GM03348 (cell line): Measurements from ENCODE around the gene CD81.

Source experiments
- DNase-seq: peaks from one replicate; pipeline ENCODE4 v3.0.0; 2012; ENCODE audit warnings: low spot score

Gene CD81

GRCh38 chr11:2421226-2421994, 44.3 kb downstream of the CD81 start:
- no peak for DNase-seq

- no peak for DNase-seq
Measured at GRCh38 chr11:2421996-2422395, 44.9 kb downstream of the CD81 start.

DNA sequence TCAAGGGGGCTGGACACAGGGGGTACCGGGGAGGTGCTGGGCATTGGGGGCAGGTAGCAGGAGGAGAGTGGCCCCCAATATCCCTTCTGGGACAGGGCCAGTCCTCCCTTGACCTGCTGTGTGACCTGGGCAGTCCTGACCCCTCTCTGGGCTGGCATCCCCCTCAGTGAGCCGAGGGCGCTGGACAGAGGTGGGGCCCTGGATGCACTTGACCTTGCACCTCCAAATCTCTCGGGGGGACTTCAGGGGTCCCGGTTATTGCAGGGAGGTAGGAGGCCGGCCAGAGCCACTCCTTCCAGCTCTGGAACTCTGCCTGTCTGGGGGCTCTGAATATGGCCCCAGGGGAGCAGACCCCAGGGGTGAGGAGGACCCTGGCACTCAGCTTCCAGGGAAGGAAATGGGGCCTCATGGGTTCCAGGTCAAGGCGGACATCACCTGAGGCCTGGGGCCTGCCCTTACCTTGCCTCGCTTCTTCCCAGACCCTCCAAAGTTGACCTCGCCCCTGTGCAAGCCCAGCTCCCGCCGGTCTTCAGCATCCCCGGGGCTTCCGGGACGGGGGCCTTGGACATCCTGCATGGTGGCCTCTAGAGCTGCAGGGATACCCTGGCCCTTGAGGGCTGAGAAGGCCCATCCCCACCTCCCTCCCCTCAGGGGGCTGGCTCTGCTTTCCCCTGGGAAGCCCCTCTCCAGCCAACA, 45.5 kb downstream of the CD81 start:
- no peak for DNase-seq

DNA sequence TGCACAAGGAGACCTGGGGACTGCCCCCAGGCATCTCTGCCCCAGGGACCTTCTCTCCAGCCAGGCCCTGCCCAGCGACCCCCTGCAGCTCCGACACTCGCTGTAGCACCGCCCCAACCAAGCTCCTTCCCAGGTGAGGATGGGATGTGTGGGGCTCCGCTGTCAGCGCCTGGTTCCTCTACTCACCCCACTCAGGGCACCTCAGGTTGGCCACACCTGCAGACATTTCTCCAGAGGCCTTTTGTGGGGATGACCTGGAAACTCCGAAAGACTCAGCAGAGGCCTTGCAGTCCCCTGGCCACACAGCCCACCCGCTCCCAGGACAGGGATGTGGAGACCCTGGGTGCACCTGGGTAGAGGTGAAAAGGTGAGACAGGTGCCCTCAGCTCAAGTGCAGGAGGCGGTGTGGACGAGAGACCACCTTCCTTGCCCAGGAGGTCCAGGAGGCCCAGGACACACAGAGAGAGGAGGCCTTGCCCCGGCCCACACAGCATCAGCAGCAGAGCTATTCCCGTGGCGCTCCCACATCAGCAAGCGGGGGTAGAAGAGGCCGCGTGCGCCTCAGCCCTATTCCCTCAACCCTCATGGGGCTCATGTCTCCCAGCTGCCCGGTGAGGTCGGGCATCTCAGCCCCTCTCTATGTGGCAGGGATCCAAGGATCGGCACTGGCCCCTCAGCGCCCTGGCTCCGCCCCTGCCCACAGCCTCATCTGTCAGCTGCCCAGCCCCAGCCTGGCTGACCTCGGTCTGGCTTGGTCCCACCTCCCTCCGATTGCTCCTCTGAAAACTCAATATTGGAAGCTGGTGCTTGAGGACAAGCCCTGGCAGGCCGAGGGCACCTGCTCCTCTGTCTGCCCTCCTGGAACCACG, 46.3 kb downstream of the CD81 start:
- DNase-seq, result no peak

DNA sequence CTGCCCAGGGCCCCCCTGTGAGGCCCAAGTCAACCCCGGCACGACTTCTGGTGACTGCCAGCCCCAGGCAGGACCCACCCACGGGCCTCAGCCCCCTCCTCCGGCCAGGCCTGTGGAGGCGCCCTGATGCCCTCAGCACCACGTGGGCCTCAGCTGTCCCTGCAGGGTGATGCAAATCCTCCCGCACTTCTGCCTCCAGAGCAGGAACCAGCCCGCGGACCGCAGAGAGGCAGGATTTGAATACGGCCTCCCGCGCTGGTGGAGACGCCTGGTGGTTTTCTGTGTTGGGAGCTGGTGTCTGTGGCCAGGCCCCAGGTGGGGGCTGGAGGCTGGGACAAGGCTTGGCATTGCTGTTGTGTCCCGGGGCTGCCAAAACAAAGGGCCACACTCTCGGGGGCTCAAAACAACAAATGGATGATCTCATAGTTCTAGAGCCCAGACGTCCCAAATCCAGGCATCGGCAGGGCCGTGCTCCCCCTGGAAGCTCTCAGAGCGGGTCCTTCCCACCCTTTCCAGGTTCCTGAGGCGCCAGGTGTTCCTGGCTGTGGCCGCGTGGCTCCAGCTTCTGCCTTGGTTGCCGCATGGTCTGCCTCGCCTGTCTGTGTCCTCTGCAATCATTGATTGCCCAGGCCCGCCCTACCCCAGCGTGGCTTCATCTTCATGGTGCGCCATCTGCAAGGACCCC, 47.8 kb downstream of the CD81 start:
- DNase-seq, result no peak

DNA sequence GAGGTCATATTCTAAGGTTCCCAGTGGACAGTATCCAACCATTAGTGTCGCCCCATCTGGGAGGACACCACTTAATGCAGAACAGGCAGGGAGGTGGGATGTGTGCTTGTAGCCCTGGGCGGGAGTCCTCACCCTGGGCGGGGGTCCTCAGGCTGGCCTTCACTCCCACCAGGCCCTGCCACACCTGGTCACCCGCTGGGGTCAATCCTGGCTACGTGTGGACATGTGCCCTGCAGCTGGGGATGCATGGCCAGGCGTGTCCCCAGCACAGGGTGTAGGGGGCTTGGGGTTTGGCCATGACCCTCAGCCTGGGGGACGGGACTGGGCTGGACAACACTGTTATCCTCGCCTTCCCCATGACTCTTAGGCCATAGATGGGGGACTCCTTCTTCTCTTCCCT, 48.4 kb downstream of the CD81 start:
- no peak for DNase-seq

DNA sequence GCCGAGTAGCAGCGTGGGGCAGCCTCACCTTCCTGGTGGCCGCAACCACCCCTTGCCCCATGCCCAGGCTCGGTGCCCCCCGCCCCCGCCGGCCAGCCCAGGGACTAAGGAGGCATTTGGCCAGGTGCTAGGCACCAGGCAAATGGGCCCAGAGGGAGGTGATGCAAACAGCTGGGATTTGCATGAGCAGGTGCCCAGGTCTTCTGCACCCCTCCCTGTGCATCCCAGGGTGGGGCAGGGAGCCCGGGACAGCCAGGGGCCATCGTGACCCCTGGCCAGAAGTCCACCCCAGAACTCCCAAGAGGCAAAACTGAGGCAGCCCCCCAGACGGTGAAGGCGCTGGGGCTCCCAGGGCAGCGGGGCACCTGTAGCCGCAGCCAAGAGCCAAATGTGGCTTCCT, 49.1 kb downstream of the CD81 start:
- DNase-seq, result no peak

DNA sequence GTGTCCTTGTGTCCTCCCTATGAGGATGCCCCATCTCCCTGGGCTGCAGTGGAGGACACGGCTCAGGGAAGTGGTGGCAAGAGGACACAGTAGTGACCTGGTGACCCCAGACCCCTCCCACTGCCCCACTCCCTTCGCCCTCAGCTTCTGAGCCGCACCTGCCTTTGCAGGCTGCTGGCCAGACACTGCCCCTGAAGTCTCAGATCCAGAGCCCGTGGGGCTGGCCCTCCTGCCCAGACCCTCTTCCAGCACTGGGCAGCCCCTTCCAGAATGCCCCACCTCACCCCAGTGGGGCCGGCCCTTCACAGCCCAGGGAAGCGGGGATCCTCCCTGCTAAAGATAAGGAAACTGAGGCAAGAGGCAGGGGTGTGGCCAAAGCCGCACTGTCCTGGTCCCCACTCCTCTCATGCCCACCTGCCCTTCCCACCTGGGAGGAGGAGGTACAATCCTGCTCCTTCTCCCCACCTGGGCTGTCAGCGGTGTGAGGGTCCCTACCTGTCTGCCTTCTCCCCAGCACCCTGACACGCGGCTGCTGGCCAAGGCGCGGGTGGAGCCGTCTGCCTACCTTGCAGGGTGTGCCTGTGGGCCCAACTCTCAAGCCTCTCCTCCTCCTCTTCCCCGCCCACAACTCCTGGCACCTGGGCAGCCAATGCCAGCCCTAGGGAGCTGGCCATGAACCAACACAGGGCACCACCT, 49.9 kb downstream of the CD81 start:
- DNase-seq, result no peak

DNA sequence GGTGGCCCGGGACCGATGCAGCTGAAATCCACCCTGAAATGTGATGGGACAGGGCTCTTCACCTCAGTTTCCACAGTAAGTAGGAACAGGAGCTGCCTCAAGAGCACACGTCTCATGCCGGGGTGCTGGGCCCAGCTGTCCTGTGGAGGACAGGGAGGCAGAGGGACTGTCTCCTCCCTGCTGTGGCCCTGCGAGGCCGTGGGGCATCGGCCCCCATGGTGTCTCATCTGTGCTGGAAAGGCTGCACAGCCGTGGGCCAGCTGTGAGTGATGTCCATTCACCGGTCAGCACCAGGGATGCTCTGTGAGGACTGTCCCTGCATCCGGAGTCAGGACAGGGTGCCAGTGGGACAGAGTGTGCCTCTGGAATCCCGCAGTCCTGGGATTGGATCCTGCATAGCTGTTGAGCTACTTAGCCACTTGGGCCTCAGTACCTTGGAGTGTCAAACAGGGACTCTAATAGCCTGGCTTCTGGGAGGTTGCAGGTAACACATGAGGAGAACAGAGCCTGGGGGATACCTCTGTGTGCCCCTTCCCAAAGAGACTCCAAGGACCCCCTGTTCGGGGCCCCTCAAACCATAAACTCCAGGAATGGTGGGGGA, 50.7 kb downstream of the CD81 start:
- DNase-seq, result no peak

- peak; percentile 69 for DNase-seq
Measured at GRCh38 chr11:2428322-2428795, 51.2 kb downstream of the CD81 start.

GRCh38 chr11:2431395-2431794, 54.3 kb downstream of the CD81 start:
- DNase-seq, result no peak

GRCh38 chr11:2432171-2432621, 55.1 kb downstream of the CD81 start:
- DNase-seq, result no peak

DNA sequence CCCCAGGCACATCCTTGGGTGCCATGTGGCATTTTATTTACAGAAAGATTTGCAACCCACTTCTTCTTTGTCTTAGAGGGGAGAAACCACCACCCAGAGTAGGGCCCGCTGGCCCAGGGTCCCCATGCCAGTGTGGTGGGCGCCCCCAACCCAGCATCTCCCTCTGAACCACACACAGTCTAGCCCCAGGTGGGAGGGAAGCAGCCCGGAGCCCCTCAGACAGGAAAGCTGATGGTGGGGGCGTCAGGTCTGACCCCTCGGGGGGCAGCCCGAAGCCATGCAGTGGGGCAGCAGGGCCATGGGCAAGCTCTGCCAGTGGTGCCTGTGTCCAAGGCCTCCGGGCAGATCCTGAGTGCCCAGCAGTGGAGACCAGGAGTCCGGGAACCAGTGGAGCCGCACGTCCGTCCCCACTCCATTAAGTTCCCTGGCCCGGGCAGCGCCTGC, 55.5 kb downstream of the CD81 start:
- no peak for DNase-seq

DNA sequence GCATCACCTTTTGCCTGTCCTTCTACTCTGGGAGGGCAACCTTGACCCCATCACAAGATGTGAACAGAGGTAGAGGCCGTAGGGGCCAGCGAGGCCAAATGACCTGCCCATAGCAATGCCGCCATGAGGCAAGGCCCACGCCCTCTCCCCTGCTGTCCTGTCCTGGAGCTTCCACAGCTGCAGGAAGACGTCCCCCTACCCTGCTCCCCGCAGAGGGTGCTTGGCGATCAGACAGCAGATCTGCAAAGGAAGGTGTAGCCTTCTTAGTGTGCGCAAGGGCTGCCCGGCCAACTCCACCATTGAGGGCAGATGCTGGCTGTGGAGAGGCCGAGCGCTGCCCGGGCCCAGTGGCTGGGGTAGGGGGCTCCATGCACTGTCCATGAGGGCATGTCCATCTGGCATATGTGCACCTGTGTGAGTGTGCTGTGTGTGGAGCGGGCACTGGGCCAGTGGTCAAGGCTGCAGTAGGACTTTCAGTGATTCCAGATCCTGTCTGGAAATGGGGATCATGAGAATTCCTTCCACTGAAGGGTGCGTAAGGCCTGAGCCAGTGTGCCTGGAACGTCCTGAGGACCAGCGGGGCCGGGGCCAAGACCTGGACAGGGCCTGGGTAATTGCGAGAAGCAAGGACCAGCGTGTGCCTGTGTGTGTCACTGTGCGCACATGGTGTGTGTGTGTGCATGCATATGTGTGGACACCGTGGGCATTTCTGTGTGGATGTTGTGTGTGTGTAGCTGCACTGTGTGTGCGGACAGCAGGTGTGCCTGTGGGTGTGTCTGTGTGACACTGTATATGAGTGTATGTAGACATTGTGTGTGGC, 56.2 kb downstream of the CD81 start:
- DNase-seq, result no peak

- no peak for DNase-seq
Measured at GRCh38 chr11:2434008-2434407, 56.9 kb downstream of the CD81 start.

DNA sequence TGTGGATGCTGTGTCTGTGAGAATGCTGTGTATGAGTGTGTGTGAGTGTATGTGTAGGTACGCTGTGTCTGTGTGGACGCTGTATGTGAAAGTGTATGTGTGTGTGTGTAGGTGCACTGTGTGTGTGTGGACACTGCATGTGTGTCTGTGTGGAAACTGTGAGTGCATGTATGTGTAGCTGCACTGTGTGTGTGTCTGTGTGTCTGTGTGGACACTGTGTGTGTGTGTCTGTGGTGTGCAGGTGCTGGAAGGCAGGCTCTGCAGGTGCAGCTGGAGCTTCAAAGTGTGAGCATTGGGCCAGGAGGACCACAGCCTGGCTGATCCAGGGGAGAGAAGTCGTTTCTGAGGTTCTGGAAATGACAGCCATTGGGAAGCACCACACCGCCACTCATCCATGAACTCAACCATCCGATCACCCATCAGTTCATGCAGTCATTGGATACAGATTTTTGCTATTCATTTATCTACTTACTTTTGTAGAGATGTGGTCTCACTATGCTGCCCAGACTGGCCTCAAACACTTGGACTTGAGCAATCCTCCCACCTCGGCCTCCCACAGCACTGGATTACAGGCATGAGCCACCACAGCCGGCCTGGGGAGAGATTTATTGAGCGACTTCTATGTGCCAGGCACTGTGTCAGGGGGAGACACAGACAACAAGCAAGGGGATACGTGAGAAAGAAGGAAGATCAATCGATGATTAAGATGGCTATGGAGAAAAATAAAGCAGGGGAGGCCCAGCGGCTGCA, 57.6 kb downstream of the CD81 start:
- DNase-seq, result no peak

GRCh38 chr11:2435288-2436012, 58.3 kb downstream of the CD81 start:
- no peak for DNase-seq

- no peak for DNase-seq
Measured at GRCh38 chr11:2436013-2436520, 59.0 kb downstream of the CD81 start.
